Hepatic stellate cell (primary cell): ENCODE results near the gene TBC1D24.

Source experiments
- DNase-seq: peaks from one replicate; pipeline ENCODE4 v3.0.0; 2011; ENCODE audit warnings: low spot score

TBC1D24 gene

GRCh38 chr16:2450535-2450934 lies 24.4 kb upstream of the TBC1D24 start:
- no peak for DNase-seq

- DNase-seq, result no peak
Observed at GRCh38 chr16:2450975-2451381, 23.9 kb upstream of the TBC1D24 start.

- DNase-seq, result no peak
Observed at GRCh38 chr16:2451851-2452320, 23.0 kb upstream of the TBC1D24 start.

- DNase-seq, result no peak
Observed at GRCh38 chr16:2452650-2453049, 22.3 kb upstream of the TBC1D24 start.

- DNase-seq, result no peak
Observed at GRCh38 chr16:2455081-2455845, 19.7 kb upstream of the TBC1D24 start.

GRCh38 chr16:2456551-2457153 lies 18.3 kb upstream of the TBC1D24 start:
- no peak for DNase-seq

GRCh38 chr16:2457267-2457666 lies 17.7 kb upstream of the TBC1D24 start:
- no peak for DNase-seq

GRCh38 chr16:2457946-2458345 lies 17.0 kb upstream of the TBC1D24 start:
- no peak for DNase-seq

GRCh38 chr16:2458887-2459646 lies 15.9 kb upstream of the TBC1D24 start:
- DNase-seq, result no peak

- peak; percentile 99 for DNase-seq
Observed at GRCh38 chr16:2459647-2460390, 15.1 kb upstream of the TBC1D24 start, which contains the start of gene TEDC2. Gene TEDC2, plus strand, starts transcription at chr16:2460109. Its CDS starts 36 bp downstream, at chr16:2460145.

GRCh38 chr16:2460391-2460713 lies 14.6 kb upstream of the TBC1D24 start:
- DNase-seq, result no peak

GRCh38 chr16:2460916-2461315 lies 14.0 kb upstream of the TBC1D24 start:
- DNase-seq, result no peak

- DNase-seq, result no peak
Observed at GRCh38 chr16:2462031-2462866, 12.7 kb upstream of the TBC1D24 start.

GRCh38 chr16:2464333-2464732 lies 10.6 kb upstream of the TBC1D24 start:
- no peak for DNase-seq

- no peak for DNase-seq
Observed at GRCh38 chr16:2465653-2466415, 9.1 kb upstream of the TBC1D24 start.

- no peak for DNase-seq
Observed at GRCh38 chr16:2466667-2467527, 8.0 kb upstream of the TBC1D24 start.

- peak; percentile 93 for DNase-seq
Observed at GRCh38 chr16:2467528-2468232, 7.2 kb upstream of the TBC1D24 start.

- DNase-seq, result peak; percentile 53
Observed at GRCh38 chr16:2468233-2468724, 6.6 kb upstream of the TBC1D24 start.
